Small intestine (tissue), 7 donors: Measurements from ENCODE around the gene SSBP2. TPM values are rescaled to one million over a fixed set of nuclear protein-coding genes. Genes with fewer than 3 reads are reported as not detected.
"Not testable (repeated sequence)": the region's sequence is repeated elsewhere in the genome, so short reads cannot be mapped to it uniquely, and the experiment has no call there.

ENCODE experiments used
- DNase-seq, 2 donors: peaks; one replicate each; pipeline versions ENCODE4 v3.0.0 to v3.0.0-alpha.2; 2013
- FAIRE-seq: peaks from 2 replicates; lab custom pipeline; 2012; peaks lifted over from hg19 to GRCh38; lab: Jason Lieb, UNC
- H3K27ac ChIP-seq, 3 donors: one replicate each; pipeline ENCODE4 v1.5.1; 2013; ENCODE audit warnings: low read length in 2 of 3, mild to moderate bottlenecking in 2 of 3, control low read depth in 1 of 3, inconsistent platforms in 1 of 3, low read depth in 1 of 3, moderate library complexity in 1 of 3
- H3K27me3 ChIP-seq, 3 donors: one replicate each; pipeline ENCODE4 v1.6.1; 2013; ENCODE audit warnings: low read length in 3 of 3, inconsistent platforms in 1 of 3; ENCODE audit not compliant: control insufficient read depth in 3 of 3, insufficient read depth in 3 of 3
- H3K36me3 ChIP-seq, 3 donors: one replicate each; pipeline ENCODE4 v1.6.1; 2013; ENCODE audit warnings: low read length in 3 of 3, inconsistent platforms in 1 of 3, low read depth in 1 of 3, mild to moderate bottlenecking in 1 of 3, moderate library complexity in 1 of 3; ENCODE audit not compliant: control insufficient read depth in 3 of 3, insufficient read depth in 2 of 3
- H3K4me1 ChIP-seq, 3 donors: one replicate each; pipeline ENCODE4 v1.6.1; 2013; ENCODE audit warnings: low read length in 2 of 3, inconsistent platforms in 1 of 3, low read depth in 1 of 3, mild to moderate bottlenecking in 1 of 3, moderate library complexity in 1 of 3; ENCODE audit not compliant: control insufficient read depth in 3 of 3, insufficient read depth in 2 of 3
- H3K4me3 ChIP-seq, 3 donors: one replicate each; pipeline ENCODE4 v1.5.1; 2013; ENCODE audit warnings: low read length in 3 of 3, control low read depth in 1 of 3, inconsistent platforms in 1 of 3, low read depth in 1 of 3, mild to moderate bottlenecking in 1 of 3, moderate library complexity in 1 of 3
- H3K9me3 ChIP-seq, 2 donors: one replicate each; pipeline ENCODE4 v1.6.1; 2013; ENCODE audit warnings: low read depth in 1 of 2, low read length in 1 of 2; ENCODE audit not compliant: control insufficient read depth in 2 of 2, insufficient read depth in 1 of 2
- WGBS, 3 donors: extraction: QIAGEN DNeasy Blood & Tissue Kit; methylation state at CpG; one replicate each; pipeline ENCODE4 v1.1.7; 2013; 5-methylcytosine and 5-hydroxymethylcytosine counted together
- polyA plus RNA-seq, 4 donors: library from polyadenylated mRNA; stranded (reverse) in 3 of 4; unstranded in 1 of 4; fragments of 200-250 nt in 3 of 4; fragments of 120-200 nt in 1 of 4; gene quantifications; one replicate each; pipeline versions ENCODE4 v1.2.1 to v1.2.3, GENCODE V29; 2013
- donor health status: healthy with polysubstance abuse.
- donor health status: control.
- donor health status: control.
- donor health status: Bipolar disorder and iron deficiency.
- donor health status: healthy.

Gene SSBP2
- polyA plus RNA-seq, 4 donors: 2.9 to 17.9 (median 11.8) TPM

- Histone ChIP-seq H3K36me3 (no peaks in the 10 kb centered on the region), H3K27me3 (no peaks in the 10 kb centered on the region), H3K27ac (no peak overlapping the region), H3K4me1 (peaks cover 0 to 7% (median 0%) of the 10 kb centered on the region in 3 donors), H3K9me3 (no peaks in the 10 kb centered on the region), H3K4me3 (no peak overlapping the region)
- no peak for DNase-seq
- WGBS, 3 donors: 72 to 83% (median 77%) methylated on average over 2 of the region's 2 CpGs
- FAIRE-seq: no peak
Observed at GRCh38 chr5:81721049-81721448, 29.8 kb downstream of the SSBP2 start.

- Histone ChIP-seq H3K27me3 (no peaks in the 10 kb centered on the region), H3K27ac (no peak overlapping the region), H3K4me1 (peaks cover 0 to 6% (median 0%) of the 10 kb centered on the region in 3 donors), H3K9me3 (no peaks in the 10 kb centered on the region), H3K36me3 (no peaks in the 10 kb centered on the region), H3K4me3 (no peak overlapping the region)
- FAIRE-seq: no peak
- DNase-seq: no peak
- 84 to 100% (median 91%) methylated on average over 1 of the region's 1 CpG for WGBS, 3 donors
Observed at GRCh38 chr5:81719743-81720345, 31.1 kb downstream of the SSBP2 start.

GRCh38 chr5:81718300-81718699 is 32.6 kb downstream of the SSBP2 start:
- peaks cover 0 to 6% (median 0%) of the 10 kb centered on the region in 3 donors for H3K4me1 ChIP-seq
- FAIRE-seq (no peak), DNase-seq (no peak)
- no peak overlapping the region for H3K27ac ChIP-seq
- no peak overlapping the region for H3K4me3 ChIP-seq
- no peaks in the 10 kb centered on the region for H3K27me3 ChIP-seq
- no peaks in the 10 kb centered on the region for H3K9me3 ChIP-seq
- H3K36me3 ChIP-seq: no peaks in the 10 kb centered on the region
- WGBS, 3 donors: 36 to 60% (median 59%) methylated on average over 6 of the region's 6 CpGs

- 87 to 95% (median 93%) methylated on average over 4 of the region's 4 CpGs for WGBS, 3 donors
- Histone ChIP-seq H3K4me3 (no peak overlapping the region), H3K27me3 (no peaks in the 10 kb centered on the region), H3K9me3 (no peaks in the 10 kb centered on the region), H3K4me1 (peaks cover 0 to 6% (median 0%) of the 10 kb centered on the region in 3 donors), H3K36me3 (no peaks in the 10 kb centered on the region), H3K27ac (no peak overlapping the region)
- DNase-seq: no peak
- no peak for FAIRE-seq
Observed at GRCh38 chr5:81717860-81718259, 33.0 kb downstream of the SSBP2 start.

- no peak for FAIRE-seq
- no peaks in the 10 kb centered on the region for H3K36me3 ChIP-seq
Observed at GRCh38 chr5:81717226-81717625, 33.7 kb downstream of the SSBP2 start.

GRCh38 chr5:81714076-81714475 is 36.8 kb downstream of the SSBP2 start:
- not testable (repeated sequence) for H3K9me3 ChIP-seq, H3K4me1 ChIP-seq, H3K36me3 ChIP-seq, H3K27ac ChIP-seq, DNase-seq, FAIRE-seq, H3K27me3 ChIP-seq, H3K4me3 ChIP-seq
- WGBS, 3 donors: 78 to 100% (median 82%) methylated on average over 2 of the region's 2 CpGs

More at GRCh38 chr5:81717226-81717625, 33.7 kb downstream of the SSBP2 start:
- Histone ChIP-seq H3K27me3 (no peaks in the 10 kb centered on the region), H3K4me3 (no peak overlapping the region), H3K27ac (no peak overlapping the region), H3K4me1 (peaks cover 0 to 6% (median 0%) of the 10 kb centered on the region in 3 donors), H3K9me3 (no peaks in the 10 kb centered on the region)
- DNase-seq: no peak
- 92 to 95% (median 94%) methylated on average over 1 of the region's 1 CpG for WGBS, 3 donors

- H3K27ac ChIP-seq: no peak overlapping the region
Observed at GRCh38 chr5:81708889-81709288, 42.0 kb downstream of the SSBP2 start.

GRCh38 chr5:81703840-81704239 is 47.1 kb downstream of the SSBP2 start:
- WGBS, 3 donors: 85 to 91% (median 90%) methylated on average over 2 of the region's 2 CpGs
- no peaks in the 10 kb centered on the region for H3K4me1 ChIP-seq
- H3K27ac ChIP-seq: no peak overlapping the region
- H3K9me3 ChIP-seq: peaks cover 0 to 6% of the 10 kb centered on the region in 2 donors
- no peak for FAIRE-seq
- H3K36me3 ChIP-seq: no peaks in the 10 kb centered on the region
- H3K27me3 ChIP-seq: no peaks in the 10 kb centered on the region
- no peak for DNase-seq
- no peak overlapping the region for H3K4me3 ChIP-seq

More at GRCh38 chr5:81708889-81709288, 42.0 kb downstream of the SSBP2 start:
- no peak for DNase-seq
- H3K27me3 ChIP-seq: no peaks in the 10 kb centered on the region
- no peaks in the 10 kb centered on the region for H3K9me3 ChIP-seq
- no peaks in the 10 kb centered on the region for H3K36me3 ChIP-seq
- no peak overlapping the region for H3K4me3 ChIP-seq
- no peaks in the 10 kb centered on the region for H3K4me1 ChIP-seq
- 29 to 58% (median 36%) methylated on average over 1 of the region's 1 CpG for WGBS, 3 donors
- FAIRE-seq: no peak

GRCh38 chr5:81700166-81700565 is 50.7 kb downstream of the SSBP2 start:
- Histone ChIP-seq H3K4me3 (no peak overlapping the region), H3K27ac (no peak overlapping the region), H3K36me3 (no peaks in the 10 kb centered on the region), H3K27me3 (no peaks in the 10 kb centered on the region), H3K4me1 (no peaks in the 10 kb centered on the region), H3K9me3 (peaks cover 0 to 6% of the 10 kb centered on the region in 2 donors)
- no peak for FAIRE-seq
- no peak for DNase-seq
